Neural cell (in vitro differentiated cells): ENCODE measurements around the gene RNF225. TPM values are rescaled to one million over a fixed set of nuclear protein-coding genes. Genes with fewer than 3 reads are reported as not detected.

ENCODE experiments used
- H2AFZ ChIP-seq: fragments of 200-600, 300-800 bp; sonication (generic), shearing (Covaris generic); 2 replicates; pipeline ENCODE4 v1.6.0; 2014; ENCODE audit warnings: low read depth, mild to moderate bottlenecking, antibody characterized with exemption, low read length, moderate library complexity
- H3F3A ChIP-seq: fragments of 200-600 bp; shearing (Covaris generic); 2 replicates; pipeline ENCODE4 v1.6.1; 2016; ENCODE audit warnings: mild to moderate bottlenecking, moderate library complexity, mixed read lengths, antibody characterized with exemption, low read length; ENCODE audit not compliant: insufficient read depth, poor library complexity, severe bottlenecking
- H3K27ac ChIP-seq: fragments of 200-600, 300-800 bp; sonication (generic), shearing (Covaris generic); 2 replicates; pipeline ENCODE4 v1.5.1; 2014; ENCODE audit warnings: mild to moderate bottlenecking, low read length, moderate library complexity
- H3K27me3 ChIP-seq: fragments of 300-800, 200-600 bp; sonication (generic), shearing (Covaris generic); 2 replicates; pipeline ENCODE4 v1.6.0; 2014; ENCODE audit warnings: mild to moderate bottlenecking, low read depth, low read length, moderate library complexity; ENCODE audit not compliant: insufficient read depth
- H3K36me3 ChIP-seq: fragments of 300-800, 200-600 bp; sonication (generic), shearing (Covaris generic); 2 replicates; pipeline ENCODE4 v1.5.1; 2014; ENCODE audit warnings: mild to moderate bottlenecking, antibody characterized with exemption, low read length, moderate library complexity; ENCODE audit not compliant: insufficient read depth
- H3K4me2 ChIP-seq: fragments of 300-800, 200-600 bp; sonication (generic), shearing (Covaris generic); 2 replicates; pipeline ENCODE4 v1.6.0; 2014; ENCODE audit warnings: mild to moderate bottlenecking, low read length
- H3K4me3 ChIP-seq: fragments of 300-800, 200-600 bp; sonication (generic), shearing (Covaris generic); 2 replicates; pipeline ENCODE4 v1.5.1; 2014; ENCODE audit warnings: mild to moderate bottlenecking, low read length, moderate library complexity
- H3K79me2 ChIP-seq: fragments of 200-600 bp; shearing (Covaris generic); replicated peaks from 2 replicates; pipeline ENCODE4 v1.6.0; 2014; ENCODE audit warnings: mild to moderate bottlenecking, low read length, moderate library complexity; ENCODE audit not compliant: insufficient read depth
- H3K9ac ChIP-seq: fragments of 300-800, 200-600 bp; sonication (generic), shearing (Covaris generic); 2 replicates; pipeline ENCODE4 v1.6.1; 2016; ENCODE audit warnings: mild to moderate bottlenecking, low read length, mixed read lengths
- H3K9me2 ChIP-seq: fragments of 200-600 bp; shearing (Covaris generic); 2 replicates; pipeline ENCODE4 v1.6.1; 2016; ENCODE audit warnings: mild to moderate bottlenecking, low read length, mixed read lengths; ENCODE audit not compliant: insufficient read depth
- H3K9me3 ChIP-seq: fragments of 200-600, 300-800 bp; sonication (generic), shearing (Covaris generic); 2 replicates; pipeline ENCODE4 v1.6.1; 2016; ENCODE audit warnings: mild to moderate bottlenecking, mixed run types, low read length, moderate library complexity, mixed read lengths
- H4K20me1 ChIP-seq: fragments of 200-600 bp; shearing (Covaris generic); 2 replicates; pipeline ENCODE4 v1.6.1; 2016; ENCODE audit warnings: mild to moderate bottlenecking, mixed run types; ENCODE audit not compliant: insufficient read depth
- CTCF ChIP-seq: fragments of 450-650 bp; IDR thresholded peaks from 2 replicates; pipeline ENCODE4 v1.5.1; 2014; ENCODE audit warnings: antibody characterized with exemption, mild to moderate bottlenecking, moderate library complexity; ENCODE audit not compliant: poor library complexity, severe bottlenecking
- EP300 ChIP-seq: fragments of 450-650 bp; conservative IDR thresholded peaks from 2 replicates; pipeline ENCODE4 v1.6.1; 2014; ENCODE audit warnings: antibody characterized with exemption, mild to moderate bottlenecking, moderate library complexity; ENCODE audit not compliant: poor library complexity, severe bottlenecking
- EZH2 ChIP-seq: fragments of 200-600, 300-800 bp; shearing (Covaris generic), sonication (generic); IDR thresholded peaks from 2 replicates; pipeline ENCODE4 v1.6.1; 2014; ENCODE audit warnings: antibody characterized with exemption, low read length, borderline replicate concordance, mild to moderate bottlenecking; ENCODE audit not compliant: insufficient read depth, poor library complexity, severe bottlenecking
- MXI1 ChIP-seq: fragments of 450-650 bp; conservative IDR thresholded peaks from 2 replicates; pipeline ENCODE4 v1.6.1; 2014; ENCODE audit warnings: antibody characterized with exemption, mild to moderate bottlenecking; ENCODE audit not compliant: poor library complexity, severe bottlenecking
- POLR2AphosphoS5 ChIP-seq: IDR thresholded peaks from 2 replicates; pipeline ENCODE4 v1.6.1; 2012
- RAD21 ChIP-seq: fragments of 450-650 bp; conservative IDR thresholded peaks from 2 replicates; pipeline ENCODE4 v1.6.1; 2014; ENCODE audit warnings: antibody characterized with exemption, mild to moderate bottlenecking, moderate library complexity
- REST ChIP-seq: IDR thresholded peaks from 2 replicates; pipeline ENCODE4 v1.6.1; 2012; ENCODE audit warnings: borderline replicate concordance
- SMC3 ChIP-seq: fragments of 450-650 bp; conservative IDR thresholded peaks from 2 replicates; pipeline ENCODE4 v1.6.1; 2014; ENCODE audit warnings: antibody characterized with exemption, mild to moderate bottlenecking, moderate library complexity; ENCODE audit not compliant: poor library complexity
- TAF1 ChIP-seq: IDR thresholded peaks from 2 replicates; pipeline ENCODE4 v1.6.1; 2012; ENCODE audit warnings: low read depth
- polyA plus RNA-seq: library from polyadenylated mRNA; depleted of rRNA; stranded (reverse); fragments of >200 nt; gene quantifications from 2 replicates; pipeline ENCODE4 v1.2.3, GENCODE V29; 2014

RNF225 gene
- polyA plus RNA-seq, 1 donor from 2014 or later: not detected

- no peaks in the 10 kb centered on the region for H3K36me3 ChIP-seq
- no peak overlapping the region for H3K9ac ChIP-seq
- no peaks in the 10 kb centered on the region for H4K20me1 ChIP-seq
- H2AFZ ChIP-seq: no peak overlapping the region
- no peaks in the 10 kb centered on the region for H3F3A ChIP-seq
- no peaks in the 10 kb centered on the region for H3K27me3 ChIP-seq
- no peaks in the 10 kb centered on the region for H3K9me2 ChIP-seq
- H3K4me3 ChIP-seq: no peak overlapping the region
- no peaks in the 10 kb centered on the region for H3K9me3 ChIP-seq
- no peak overlapping the region for H3K27ac ChIP-seq
- no peak overlapping the region for H3K4me2 ChIP-seq
- no peak for TF ChIP-seq REST
- no peak for TF ChIP-seq RAD21
- TF ChIP-seq TAF1: no peak
- TF ChIP-seq EP300: no peak
- TF ChIP-seq POLR2AphosphoS5: no peak
- TF ChIP-seq SMC3: no peak
- no peak for TF ChIP-seq MXI1
- H3K79me2 ChIP-seq: peaks cover 7% of the 10 kb centered on the region
Measured at GRCh38 chr19:58393725-58394033, 1.8 kb upstream of the RNF225 start.

- Histone ChIP-seq H2AFZ (no peak overlapping the region), H3K79me2 (no peaks in the 10 kb centered on the region), H3K4me2 (no peak overlapping the region), H3F3A (no peaks in the 10 kb centered on the region), H4K20me1 (no peaks in the 10 kb centered on the region), H3K9ac (no peak overlapping the region), H3K27me3 (no peaks in the 10 kb centered on the region), H3K9me3 (no peaks in the 10 kb centered on the region), H3K36me3 (no peaks in the 10 kb centered on the region), H3K4me3 (no peak overlapping the region), H3K27ac (no peak overlapping the region), H3K9me2 (no peaks in the 10 kb centered on the region)
- TF ChIP-seq CTCF (no peak), REST (no peak), RAD21 (no peak), EP300 (no peak), SMC3 (no peak), POLR2AphosphoS5 (no peak), TAF1 (no peak), EZH2 (no peak), MXI1 (no peak)
Measured at GRCh38 chr19:58394821-58395219, 636 bp upstream of the RNF225 start.
